Measurements from ENCODE around the gene RNF14.

RNF14 gene

GRCh38 chr5:141929398-141930058 lies 39.4 kb upstream of the RNF14 start:
- no peak for TF ChIP-seq CTCF (IDR thresholded peaks at IDR 0.05)

- TF ChIP-seq CTCF (IDR thresholded peaks at IDR 0.05): no peak
Observed at GRCh38 chr5:141931694-141932093, 37.2 kb upstream of the RNF14 start.

GRCh38 chr5:141933151-141933550 lies 35.8 kb upstream of the RNF14 start:
- TF ChIP-seq CTCF (IDR thresholded peaks at IDR 0.05): no peak

- no peak for TF ChIP-seq CTCF (IDR thresholded peaks at IDR 0.05)
Observed at GRCh38 chr5:141934099-141934844, 34.6 kb upstream of the RNF14 start.

- TF ChIP-seq CTCF (IDR thresholded peaks at IDR 0.05): no peak
Observed at GRCh38 chr5:141935538-141935937, 33.4 kb upstream of the RNF14 start.

GRCh38 chr5:141940695-141941271 lies 28.1 kb upstream of the RNF14 start:
- no peak for TF ChIP-seq CTCF (IDR thresholded peaks at IDR 0.05)

- TF ChIP-seq CTCF (IDR thresholded peaks at IDR 0.05): no peak
Observed at GRCh38 chr5:141941307-141941706, 27.6 kb upstream of the RNF14 start.
